ENCODE data around the gene MEIS2. TPM values are rescaled to one million over a fixed set of nuclear protein-coding genes. Genes with fewer than 3 reads are reported as not detected.

MEIS2 gene
- total RNA-seq, 1 donor = 73.0 TPM

GRCh38 chr15:37014566-37014965 is 85.8 kb downstream of the MEIS2 start:
- no peak for TF ChIP-seq CTCF (IDR thresholded peaks at IDR 0.05; ENCODE audit: insufficient read depth, low read depth, low read length)
- H3K4me3 ChIP-seq (ENCODE audit: low read depth, low read length) = no peak overlapping the region
- no peak for DNase-seq (ENCODE audit: low read depth)

DNA sequence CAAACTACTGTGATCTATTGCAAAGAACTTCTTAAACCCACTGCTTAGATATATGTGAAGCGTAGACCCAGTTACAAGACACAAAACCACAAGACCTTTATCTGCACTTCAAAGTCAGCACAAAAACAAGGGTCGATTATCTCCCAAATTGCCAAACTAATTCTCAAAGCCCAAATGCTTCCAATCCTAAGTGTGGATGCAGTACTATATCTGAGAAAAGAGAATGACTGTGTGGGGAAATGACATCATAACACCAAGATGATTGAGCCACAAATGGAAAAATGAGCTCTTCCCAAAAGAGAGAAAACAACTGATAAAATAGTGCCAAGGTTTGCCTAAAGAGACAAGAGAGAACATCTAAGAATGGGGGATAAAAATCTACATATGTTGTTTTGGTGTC is 86.2 kb downstream of the MEIS2 start:
- H3K4me3 ChIP-seq (ENCODE audit: low read depth, low read length) = no peak overlapping the region
- no peak for TF ChIP-seq CTCF (IDR thresholded peaks at IDR 0.05; ENCODE audit: insufficient read depth, low read depth, low read length)
- DNase-seq (ENCODE audit: low read depth) = peak; percentile 31

- no peak for DNase-seq (ENCODE audit: low read depth)
- TF ChIP-seq CTCF (IDR thresholded peaks at IDR 0.05; ENCODE audit: insufficient read depth, low read depth, low read length) = no peak
- H3K4me3 ChIP-seq (ENCODE audit: low read depth, low read length) = no peak overlapping the region
Measured at GRCh38 chr15:37010595-37010994, 89.8 kb downstream of the MEIS2 start.

GRCh38 chr15:37009288-37009687 is 91.1 kb downstream of the MEIS2 start:
- no peak overlapping the region for H3K4me3 ChIP-seq (ENCODE audit: low read depth, low read length)
- DNase-seq (ENCODE audit: low read depth) = peak; percentile 49
- no peak for TF ChIP-seq CTCF (IDR thresholded peaks at IDR 0.05; ENCODE audit: insufficient read depth, low read depth, low read length)

DNA sequence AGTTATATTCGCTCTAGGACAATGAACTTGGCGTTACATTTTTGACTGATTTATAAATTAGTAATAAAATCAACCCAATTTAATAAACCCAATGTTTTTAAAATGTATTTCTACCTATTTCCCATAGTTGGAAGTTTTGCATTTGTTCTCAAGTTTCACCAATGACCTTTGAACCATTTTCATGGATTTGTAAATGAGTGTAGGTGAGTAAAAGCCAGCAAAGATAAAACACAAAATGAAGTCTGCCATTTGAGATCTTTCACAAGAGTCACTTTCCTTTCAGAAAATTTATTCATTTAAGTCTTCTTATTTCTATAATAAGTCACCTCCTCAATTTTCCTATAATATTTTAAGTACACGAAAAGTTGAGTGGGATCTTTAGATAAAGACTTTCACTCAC is 92.1 kb downstream of the MEIS2 start:
- DNase-seq (ENCODE audit: low read depth) = no peak
- no peak overlapping the region for H3K4me3 ChIP-seq (ENCODE audit: low read depth, low read length)
- no peak for TF ChIP-seq CTCF (IDR thresholded peaks at IDR 0.05; ENCODE audit: insufficient read depth, low read depth, low read length)

- H3K4me3 ChIP-seq (ENCODE audit: low read depth, low read length) = no peak overlapping the region
- TF ChIP-seq CTCF (IDR thresholded peaks at IDR 0.05; ENCODE audit: insufficient read depth, low read depth, low read length) = no peak
- no peak for DNase-seq (ENCODE audit: low read depth)
Measured at GRCh38 chr15:37007301-37007700, 93.0 kb downstream of the MEIS2 start.

GRCh38 chr15:37004981-37005735 is 95.2 kb downstream of the MEIS2 start:
- no peak overlapping the region for H3K4me3 ChIP-seq (ENCODE audit: low read depth, low read length)
- no peak for DNase-seq (ENCODE audit: low read depth)
- no peak for TF ChIP-seq CTCF (IDR thresholded peaks at IDR 0.05; ENCODE audit: insufficient read depth, low read depth, low read length)

Data from fibroblast of villous mesenchyme (primary cell).